ENCODE data around the gene CYP3A7.
"Not testable (repeated sequence)": the region's sequence is repeated elsewhere in the genome, so short reads cannot be mapped to it uniquely, and the experiment has no call there.

DNA sequence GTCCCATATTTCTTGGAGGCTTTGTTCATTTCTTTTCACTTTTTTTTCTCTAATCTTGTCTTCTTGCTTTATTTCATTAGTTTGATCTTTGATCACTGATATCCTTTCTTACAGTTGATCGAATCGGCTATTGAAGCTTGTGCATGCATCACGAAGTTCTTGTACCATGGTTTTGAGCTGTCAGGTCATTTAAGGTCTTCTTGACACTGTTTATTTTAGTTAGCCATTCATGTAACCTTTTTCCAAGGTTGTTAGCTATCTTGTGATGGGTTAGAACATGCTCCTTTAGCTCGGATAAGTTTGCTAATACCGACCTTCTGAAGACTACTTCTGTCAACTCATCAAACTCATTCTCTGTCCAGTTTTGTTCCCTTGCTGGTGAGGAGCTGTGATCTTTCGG is 42.4 kb downstream of the CYP3A7 start:
- TF ChIP-seq, protein P1, sequence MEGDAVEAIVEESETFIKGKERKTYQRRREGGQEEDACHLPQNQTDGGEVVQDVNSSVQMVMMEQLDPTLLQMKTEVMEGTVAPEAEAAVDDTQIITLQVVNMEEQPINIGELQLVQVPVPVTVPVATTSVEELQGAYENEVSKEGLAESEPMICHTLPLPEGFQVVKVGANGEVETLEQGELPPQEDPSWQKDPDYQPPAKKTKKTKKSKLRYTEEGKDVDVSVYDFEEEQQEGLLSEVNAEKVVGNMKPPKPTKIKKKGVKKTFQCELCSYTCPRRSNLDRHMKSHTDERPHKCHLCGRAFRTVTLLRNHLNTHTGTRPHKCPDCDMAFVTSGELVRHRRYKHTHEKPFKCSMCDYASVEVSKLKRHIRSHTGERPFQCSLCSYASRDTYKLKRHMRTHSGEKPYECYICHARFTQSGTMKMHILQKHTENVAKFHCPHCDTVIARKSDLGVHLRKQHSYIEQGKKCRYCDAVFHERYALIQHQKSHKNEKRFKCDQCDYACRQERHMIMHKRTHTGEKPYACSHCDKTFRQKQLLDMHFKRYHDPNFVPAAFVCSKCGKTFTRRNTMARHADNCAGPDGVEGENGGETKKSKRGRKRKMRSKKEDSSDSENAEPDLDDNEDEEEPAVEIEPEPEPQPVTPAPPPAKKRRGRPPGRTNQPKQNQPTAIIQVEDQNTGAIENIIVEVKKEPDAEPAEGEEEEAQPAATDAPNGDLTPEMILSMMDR (IDR thresholded peaks at IDR 0.05; ENCODE audit: low read length), result not testable (repeated sequence)
- TF ChIP-seq EZH2 (optimal IDR thresholded peaks at IDR 0.05; ENCODE audit: low read depth, low read length), result not testable (repeated sequence)
